AG10803 (cell line): ENCODE data around the gene STK17A.
A peak's percentile ranks its signal among the peaks of the same experiment; 100 is the strongest.

Experiments
- DNase-seq: peaks from one replicate; pipeline ENCODE4 v3.0.0; 2010; ENCODE audit warnings: low read depth
- H3K4me3 ChIP-seq: 2 replicates; pipeline ENCODE4 v1.5.1; 2011; ENCODE audit warnings: mild to moderate bottlenecking, low read length, control low read depth
- TF ChIP-seq, protein P1 (sequence below): conservative IDR thresholded peaks from 2 replicates; pipeline ENCODE4 v1.5.1; 2011; ENCODE audit warnings: mild to moderate bottlenecking, low read length, control low read depth, inconsistent platforms

Gene STK17A

GRCh38 chr7:43648473-43649406 lies 65.8 kb downstream of the STK17A start:
- TF ChIP-seq, protein P1, sequence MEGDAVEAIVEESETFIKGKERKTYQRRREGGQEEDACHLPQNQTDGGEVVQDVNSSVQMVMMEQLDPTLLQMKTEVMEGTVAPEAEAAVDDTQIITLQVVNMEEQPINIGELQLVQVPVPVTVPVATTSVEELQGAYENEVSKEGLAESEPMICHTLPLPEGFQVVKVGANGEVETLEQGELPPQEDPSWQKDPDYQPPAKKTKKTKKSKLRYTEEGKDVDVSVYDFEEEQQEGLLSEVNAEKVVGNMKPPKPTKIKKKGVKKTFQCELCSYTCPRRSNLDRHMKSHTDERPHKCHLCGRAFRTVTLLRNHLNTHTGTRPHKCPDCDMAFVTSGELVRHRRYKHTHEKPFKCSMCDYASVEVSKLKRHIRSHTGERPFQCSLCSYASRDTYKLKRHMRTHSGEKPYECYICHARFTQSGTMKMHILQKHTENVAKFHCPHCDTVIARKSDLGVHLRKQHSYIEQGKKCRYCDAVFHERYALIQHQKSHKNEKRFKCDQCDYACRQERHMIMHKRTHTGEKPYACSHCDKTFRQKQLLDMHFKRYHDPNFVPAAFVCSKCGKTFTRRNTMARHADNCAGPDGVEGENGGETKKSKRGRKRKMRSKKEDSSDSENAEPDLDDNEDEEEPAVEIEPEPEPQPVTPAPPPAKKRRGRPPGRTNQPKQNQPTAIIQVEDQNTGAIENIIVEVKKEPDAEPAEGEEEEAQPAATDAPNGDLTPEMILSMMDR: no peak
- no peak overlapping the region for H3K4me3 ChIP-seq

DNA sequence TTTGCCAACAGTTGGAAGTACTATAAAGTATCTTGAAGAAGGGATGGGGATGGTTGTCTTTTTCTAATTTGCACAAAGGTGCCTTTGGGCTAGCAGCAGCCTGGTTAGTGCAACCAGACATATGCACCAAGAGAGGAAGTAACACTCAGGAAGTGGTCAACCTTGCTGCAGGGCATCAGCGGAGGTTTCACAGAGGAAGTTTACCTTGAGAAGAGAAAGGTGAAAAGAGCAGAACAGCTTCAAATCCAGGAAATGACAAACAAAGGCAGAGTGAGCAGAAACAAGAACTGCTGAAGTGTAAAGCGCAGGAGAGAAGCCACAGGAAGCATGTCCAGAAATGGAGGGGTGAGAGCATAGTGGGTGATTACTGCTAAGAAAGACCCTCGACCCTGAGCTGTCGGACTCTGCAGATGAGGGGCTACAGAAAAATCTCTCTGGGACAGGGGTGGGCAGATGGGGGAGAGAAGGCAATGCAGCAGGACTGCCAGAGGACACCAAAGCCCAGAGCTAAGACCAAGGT lies 66.9 kb downstream of the STK17A start:
- no peak overlapping the region for H3K4me3 ChIP-seq
- TF ChIP-seq, protein P1: no peak
- DNase-seq: no peak

More at GRCh38 chr7:43648473-43649406, 65.8 kb downstream of the STK17A start:
- peak; percentile 83 for DNase-seq

DNA sequence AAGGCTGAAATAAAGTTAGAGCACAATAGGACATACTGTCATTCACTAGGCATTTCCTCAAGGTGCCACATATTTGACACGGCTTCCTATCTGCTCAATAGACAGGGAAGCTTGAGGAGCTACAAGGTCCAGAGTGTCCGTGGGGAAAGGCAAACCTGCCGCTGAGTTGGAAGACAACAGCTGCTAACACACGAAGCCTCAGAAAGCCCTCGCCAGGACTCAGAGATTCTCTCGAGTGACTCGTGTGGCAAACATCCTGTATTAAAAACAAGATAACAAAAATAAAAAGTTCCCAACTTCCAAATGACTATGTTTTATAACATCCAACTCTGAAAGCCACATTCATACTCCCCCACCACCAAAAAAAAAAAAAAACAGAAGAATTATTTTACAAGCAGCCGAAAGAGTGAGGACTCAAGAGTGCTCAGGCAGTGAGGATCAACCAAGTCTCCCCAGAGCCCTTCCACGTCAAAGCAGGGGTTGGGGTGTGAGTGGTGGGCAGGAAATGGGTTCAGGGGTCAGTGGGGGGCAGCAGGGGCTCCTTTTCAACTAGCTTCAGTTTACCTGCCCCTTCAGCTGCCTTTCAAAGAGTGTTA lies 67.6 kb downstream of the STK17A start:
- TF ChIP-seq, protein P1: no peak
- H3K4me3 ChIP-seq: no peak overlapping the region
- peak; percentile 84 for DNase-seq

GRCh38 chr7:43652364-43652763 lies 69.5 kb downstream of the STK17A start:
- H3K4me3 ChIP-seq: no peak overlapping the region
- TF ChIP-seq, protein P1: no peak
- no peak for DNase-seq

DNA sequence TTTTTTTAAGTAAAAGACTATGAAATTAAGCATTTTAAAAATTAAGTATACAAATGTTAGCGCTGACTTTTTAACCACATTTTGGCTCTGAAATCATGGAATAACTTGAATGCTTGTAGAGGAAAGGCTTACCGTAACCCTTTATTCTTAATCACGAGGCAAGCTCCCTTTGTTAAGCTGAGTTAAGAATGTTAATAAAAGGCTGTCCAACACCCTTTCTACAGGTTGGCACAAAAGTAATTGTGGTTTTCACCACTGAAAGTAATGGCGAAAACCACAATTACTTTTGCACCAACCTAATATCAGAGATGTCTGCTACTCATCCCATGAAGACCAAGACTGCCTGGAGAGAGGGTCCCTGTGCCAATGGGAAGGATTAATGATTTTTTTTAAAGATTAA lies 70.6 kb downstream of the STK17A start:
- no peak overlapping the region for H3K4me3 ChIP-seq
- TF ChIP-seq, protein P1: no peak
- DNase-seq: no peak

- TF ChIP-seq, protein P1: no peak
- no peak overlapping the region for H3K4me3 ChIP-seq
- peak; percentile 19 for DNase-seq
Observed at GRCh38 chr7:43653891-43654504, 71.1 kb downstream of the STK17A start.
